Esophagus squamous epithelium (tissue), 5 donors: ENCODE measurements around the gene THUMPD3. TPM values are rescaled to one million over a fixed set of nuclear protein-coding genes. Genes with fewer than 3 reads are reported as not detected.

Experiments used
- DNase-seq: peaks from one replicate; lab custom pipeline; 2025; lab: John Stamatoyannopoulos, UW
- H3K27ac ChIP-seq, 4 donors: fragments of 200-600 bp; sonication (generic); one replicate each; pipeline ENCODE4 v1.5.1; 2016 to 2019; ENCODE audit warnings: mild to moderate bottlenecking in 1 of 4
- H3K27me3 ChIP-seq, 4 donors: fragments of 200-600 bp; sonication (generic); 1 replicate in 3 of 4; 2 replicates in 1 of 4; pipeline versions ENCODE4 v1.5.1 to v1.6.0; 2017 to 2021; ENCODE audit warnings: antibody characterized with exemption in 1 of 4
- H3K36me3 ChIP-seq, 3 donors: fragments of 200-600 bp; sonication (generic); one replicate each; pipeline ENCODE4 v1.5.1; 2016 to 2019
- H3K4me1 ChIP-seq, 3 donors: fragments of 200-600 bp; sonication (generic); one replicate each; pipeline ENCODE4 v1.5.1; 2017 to 2019
- H3K4me3 ChIP-seq, 4 donors: fragments of 200-600 bp; sonication (generic); 1 replicate in 3 of 4; 2 replicates in 1 of 4; pipeline ENCODE4 v1.5.1; 2016 to 2019; ENCODE audit warnings: mild to moderate bottlenecking in 2 of 4, moderate library complexity in 1 of 4
- H3K9me3 ChIP-seq, 3 donors: fragments of 200-600 bp; sonication (generic); one replicate each; pipeline ENCODE4 v1.5.1; 2016 to 2019
- POLR2A ChIP-seq, 4 donors: fragments of 450-650 bp; IDR thresholded peaks; one replicate each; pipeline ENCODE4 v1.6.1; 2017; ENCODE audit warnings: antibody characterized with exemption in 4 of 4, mild to moderate bottlenecking in 4 of 4, moderate library complexity in 3 of 4
- WGBS, 2 donors: methylation state at CpG; one replicate each; pipeline ENCODE4 v1.1.5; 2018; 5-methylcytosine and 5-hydroxymethylcytosine counted together
- intact Hi-C: fragments of 100-400 bp; cut with DNase I; formaldehyde crosslinking; loops from one replicate; pipeline ENCODE4 v1.15.0; 2022
- total RNA-seq, 4 donors: library from RNA; depleted of rRNA; stranded (reverse); fragments of >200 nt; gene quantifications; one replicate each; pipeline ENCODE4 v1.1.0, GENCODE V29; 2016
- TF ChIP-seq, protein P1 (sequence below), 6 experiments: fragments of 450-650 bp in 4 of 6; fragments of 200-600 bp in 2 of 6; sonication (generic) in 2 of 6; IDR thresholded peaks; one replicate each; pipeline ENCODE4 v1.5.1; 2016 to 2019; ENCODE audit warnings: antibody characterized with exemption in 6 of 6, mild to moderate bottlenecking in 4 of 6, moderate library complexity in 4 of 6
- donor health status: DM: yes; HTN: yes; CAD: no.

The THUMPD3 gene
- total RNA-seq, 4 donors from 2014 or later = 18.9 to 32.8 (median 31.1) TPM

DNA sequence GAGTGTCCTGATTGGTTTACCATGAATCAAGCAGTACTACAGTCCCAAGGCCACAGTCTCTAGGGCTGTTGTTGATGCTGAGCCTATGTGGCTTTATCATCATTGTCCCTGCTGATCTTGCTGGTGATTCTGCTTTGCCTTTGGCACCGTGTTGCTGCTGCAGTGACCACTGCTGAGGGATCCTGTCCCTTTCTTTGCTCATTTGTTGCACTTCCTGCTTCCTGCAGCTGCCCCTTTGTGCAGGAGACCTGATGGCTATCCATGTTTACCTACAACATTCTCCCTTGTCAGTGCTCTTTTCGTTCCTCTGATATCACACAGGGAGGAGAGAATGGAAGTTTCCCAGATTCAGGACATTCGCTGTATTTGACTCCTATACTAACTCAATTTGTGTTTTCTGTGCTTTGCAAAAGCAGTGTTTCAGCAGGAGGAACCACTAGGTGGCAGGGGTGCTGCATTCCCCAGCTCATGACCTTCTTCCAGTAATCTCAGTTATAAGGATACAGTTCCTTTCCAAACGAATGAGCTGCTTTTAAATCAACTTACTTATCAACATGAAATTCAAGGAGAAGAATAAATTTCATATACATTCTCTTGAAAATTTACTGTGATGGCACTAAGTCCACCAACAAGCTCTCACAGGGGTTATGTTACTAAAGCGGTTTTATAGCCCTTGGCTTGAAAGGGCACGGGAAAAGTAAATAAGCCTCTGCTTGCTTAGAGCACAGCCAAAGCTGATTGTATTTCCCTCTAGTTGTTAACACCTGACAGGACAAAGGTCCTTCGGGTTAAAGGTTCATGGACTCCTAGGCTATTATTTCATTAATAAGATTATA is 9.7 kb upstream of the THUMPD3 start:
- no peak overlapping the region for H3K4me3 ChIP-seq
- intact Hi-C loops = no loop called here
- no peaks in the 10 kb centered on the region for H3K36me3 ChIP-seq
- WGBS, 2 donors = 25 to 30% methylated on average over 7 of the region's 7 CpGs
- peaks cover 19 to 69% (median 27%) of the 10 kb centered on the region in 3 donors for H3K4me1 ChIP-seq
- no peak for DNase-seq
- no peaks in the 10 kb centered on the region for H3K27me3 ChIP-seq
- H3K27ac ChIP-seq = no peak overlapping the region
- no peaks in the 10 kb centered on the region for H3K9me3 ChIP-seq
- TF ChIP-seq POLR2A (IDR thresholded peaks at IDR 0.05) = no peak
- TF ChIP-seq, protein P1, sequence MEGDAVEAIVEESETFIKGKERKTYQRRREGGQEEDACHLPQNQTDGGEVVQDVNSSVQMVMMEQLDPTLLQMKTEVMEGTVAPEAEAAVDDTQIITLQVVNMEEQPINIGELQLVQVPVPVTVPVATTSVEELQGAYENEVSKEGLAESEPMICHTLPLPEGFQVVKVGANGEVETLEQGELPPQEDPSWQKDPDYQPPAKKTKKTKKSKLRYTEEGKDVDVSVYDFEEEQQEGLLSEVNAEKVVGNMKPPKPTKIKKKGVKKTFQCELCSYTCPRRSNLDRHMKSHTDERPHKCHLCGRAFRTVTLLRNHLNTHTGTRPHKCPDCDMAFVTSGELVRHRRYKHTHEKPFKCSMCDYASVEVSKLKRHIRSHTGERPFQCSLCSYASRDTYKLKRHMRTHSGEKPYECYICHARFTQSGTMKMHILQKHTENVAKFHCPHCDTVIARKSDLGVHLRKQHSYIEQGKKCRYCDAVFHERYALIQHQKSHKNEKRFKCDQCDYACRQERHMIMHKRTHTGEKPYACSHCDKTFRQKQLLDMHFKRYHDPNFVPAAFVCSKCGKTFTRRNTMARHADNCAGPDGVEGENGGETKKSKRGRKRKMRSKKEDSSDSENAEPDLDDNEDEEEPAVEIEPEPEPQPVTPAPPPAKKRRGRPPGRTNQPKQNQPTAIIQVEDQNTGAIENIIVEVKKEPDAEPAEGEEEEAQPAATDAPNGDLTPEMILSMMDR (IDR thresholded peaks at IDR 0.05) = peak; percentile 73 to 92 (median 82)

DNA sequence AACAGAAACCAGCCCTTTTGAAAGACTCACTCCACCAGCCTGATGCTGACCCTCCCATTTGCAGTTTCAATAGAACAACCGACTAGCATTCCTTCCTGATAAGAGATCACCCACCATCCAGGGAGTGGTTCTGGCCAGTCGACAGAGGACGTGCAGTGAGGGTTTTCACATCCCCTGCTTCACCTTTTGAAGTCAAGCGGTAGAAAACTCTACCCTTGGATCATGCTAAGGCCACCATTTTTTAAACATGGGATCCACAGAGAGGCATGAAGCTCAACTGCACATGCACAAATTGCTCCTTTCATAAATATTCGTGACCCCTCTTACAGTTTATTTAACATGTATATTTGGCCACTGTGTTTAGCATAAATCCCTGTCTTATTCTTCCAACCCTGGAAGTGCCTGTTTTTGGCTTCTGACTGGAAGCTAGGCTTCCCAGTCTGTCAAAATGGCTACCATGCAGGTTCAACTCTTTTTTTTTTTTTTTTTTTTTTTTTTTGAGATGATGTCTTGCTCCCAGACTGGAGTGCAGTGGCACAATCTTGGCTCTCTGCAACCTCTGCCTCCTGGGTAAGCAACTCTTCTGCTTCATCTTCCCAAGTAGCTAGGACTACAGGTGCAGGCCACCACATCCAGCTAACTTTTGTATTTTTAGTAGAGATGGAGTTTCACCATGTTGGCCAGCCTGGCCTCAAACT is 1.0 kb upstream of the THUMPD3 start:
- 77 to 95% methylated on average over 4 to 5 of the region's 5 CpGs for WGBS, 2 donors
- intact Hi-C loops = no loop called here
- TF ChIP-seq POLR2A (IDR thresholded peaks at IDR 0.05) = no peak
- TF ChIP-seq, protein P1 (IDR thresholded peaks at IDR 0.05) = no peak
- H3K27ac ChIP-seq = peak overlapping the region in 2 of 4 donors; percentile 89 to 91
- peaks cover 0 to 22% (median 17%) of the 10 kb centered on the region in 3 donors for H3K4me1 ChIP-seq
- H3K4me3 ChIP-seq = peak overlapping the region; percentile 61 to 91 (median 74)
- H3K9me3 ChIP-seq = no peaks in the 10 kb centered on the region
- H3K36me3 ChIP-seq = peaks cover 0 to 20% (median 9%) of the 10 kb centered on the region in 3 donors
- H3K27me3 ChIP-seq = no peaks in the 10 kb centered on the region
- no peak for DNase-seq

DNA sequence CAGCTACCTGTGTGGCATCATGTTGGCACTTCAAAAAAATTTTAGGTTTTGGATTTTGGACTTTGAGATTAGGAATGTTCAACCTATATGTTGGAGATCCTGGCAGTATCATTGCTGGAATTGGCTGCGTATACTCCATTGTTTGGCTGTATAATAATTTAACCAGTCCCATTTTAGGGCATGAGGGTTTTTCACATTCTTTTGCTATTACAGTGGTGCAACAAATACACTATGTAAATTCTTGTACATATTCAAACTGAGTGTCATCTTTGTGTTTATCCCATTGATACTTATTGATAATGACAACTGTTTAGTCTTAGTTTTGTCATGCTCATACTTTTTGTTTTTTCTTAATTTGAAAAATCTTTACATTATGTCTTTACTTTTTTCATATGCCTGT is 6.7 kb downstream of the THUMPD3 start:
- Histone ChIP-seq H3K4me3 (no peak overlapping the region), H3K27me3 (no peaks in the 10 kb centered on the region), H3K4me1 (peaks cover 0 to 6% (median 2%) of the 10 kb centered on the region in 3 donors), H3K9me3 (no peaks in the 10 kb centered on the region), H3K27ac (no peak overlapping the region), H3K36me3 (peaks cover 6 to 97% (median 34%) of the 10 kb centered on the region in 3 donors)
- WGBS, 2 donors = 90 to 100% methylated on average over 1 of the region's 1 CpG
- intact Hi-C loops = no loop called here
- DNase-seq = no peak
- TF ChIP-seq POLR2A (IDR thresholded peaks at IDR 0.05) = no peak
- TF ChIP-seq, protein P1 (IDR thresholded peaks at IDR 0.05) = no peak

DNA sequence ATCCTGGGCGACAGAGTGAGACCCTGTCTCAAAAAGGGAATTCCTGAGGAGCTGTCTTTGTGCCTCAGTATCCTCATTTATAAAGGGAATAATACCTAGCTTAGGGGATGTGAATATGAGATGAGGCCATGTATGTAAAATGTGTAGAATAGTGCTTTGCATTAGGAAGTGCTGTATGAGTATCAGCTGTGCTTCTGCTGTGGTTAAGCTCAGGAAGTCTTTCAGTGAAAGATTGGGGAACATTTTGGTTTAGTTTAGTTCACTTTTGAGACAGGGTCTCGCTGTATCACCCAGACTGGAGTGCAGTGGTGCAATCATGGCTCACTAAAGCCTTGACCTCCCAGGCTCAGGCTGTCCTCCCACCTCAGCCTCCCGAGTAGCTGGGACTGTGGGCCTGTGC is 10.6 kb downstream of the THUMPD3 start:
- Histone ChIP-seq H3K36me3 (peaks cover 6 to 100% (median 37%) of the 10 kb centered on the region in 3 donors), H3K27ac (no peak overlapping the region), H3K4me1 (no peaks in the 10 kb centered on the region), H3K4me3 (no peak overlapping the region), H3K9me3 (no peaks in the 10 kb centered on the region), H3K27me3 (no peaks in the 10 kb centered on the region)
- WGBS, 2 donors = 91 to 94% methylated on average over 3 of the region's 3 CpGs
- intact Hi-C loops = no loop called here
- TF ChIP-seq, protein P1 (IDR thresholded peaks at IDR 0.05) = no peak
- TF ChIP-seq POLR2A (IDR thresholded peaks at IDR 0.05) = no peak
- no peak for DNase-seq

DNA sequence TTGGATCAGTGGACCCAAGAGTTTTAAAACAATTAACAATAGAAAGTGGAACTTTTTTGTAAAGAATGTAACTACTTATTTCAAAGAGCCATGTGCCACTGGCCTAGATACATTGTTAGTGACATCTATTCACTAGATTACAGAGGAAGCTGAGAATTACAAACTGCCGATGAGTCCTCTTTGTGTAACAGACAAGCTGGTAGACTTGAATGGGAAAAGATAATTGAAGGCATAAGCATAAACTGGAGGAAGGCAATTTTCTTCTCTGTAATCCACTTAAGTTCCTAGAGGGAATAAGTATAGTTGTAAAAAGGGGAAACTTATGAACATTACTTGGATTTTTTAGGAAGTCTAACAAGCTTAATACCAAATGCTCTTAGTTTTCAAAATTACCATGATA is 15.1 kb downstream of the THUMPD3 start:
- TF ChIP-seq, protein P1 (IDR thresholded peaks at IDR 0.05) = no peak
- no peak for TF ChIP-seq POLR2A (IDR thresholded peaks at IDR 0.05)
- intact Hi-C loops = no loop called here

More for the DNA sequence above, 15.1 kb downstream of the THUMPD3 start:
- Histone ChIP-seq H3K4me1 (no peaks in the 10 kb centered on the region), H3K27ac (no peak overlapping the region), H3K9me3 (no peaks in the 10 kb centered on the region), H3K4me3 (no peak overlapping the region), H3K27me3 (no peaks in the 10 kb centered on the region), H3K36me3 (peaks cover 5 to 93% (median 19%) of the 10 kb centered on the region in 3 donors)
- no peak for DNase-seq
- 80 to 88% methylated on average over 1 of the region's 1 CpG for WGBS, 2 donors
